HepG2 (cell line): Measurements from ENCODE around the gene ALB. TPM values are rescaled to one million over a fixed set of nuclear protein-coding genes. Genes with fewer than 3 reads are reported as not detected.

Source experiments
- FOXK2 ChIP-seq: fragments of 450-650 bp; IDR thresholded peaks from 2 replicates; pipeline ENCODE4 v1.6.1; 2016
- HMGA1 ChIP-seq: sonication (generic); formaldehyde crosslinking; conservative IDR thresholded peaks from 2 replicates; pipeline ENCODE4 v1.4.0; 2020; ENCODE audit warnings: missing genetic modification reagents
- HNF1B ChIP-seq: sonication (generic); formaldehyde crosslinking; IDR thresholded peaks from 2 replicates; pipeline ENCODE4 v1.5.1; 2020; ENCODE audit warnings: mild to moderate bottlenecking, moderate library complexity, missing genetic modification reagents
- HNRNPL ChIP-seq: fragments of 200-400 bp; formaldehyde crosslinking; IDR thresholded peaks from 2 replicates; pipeline ENCODE4 v1.6.1; 2017; ENCODE audit warnings: mild to moderate bottlenecking, low read depth, low read length
- IRF2 ChIP-seq: IDR thresholded peaks from 2 replicates; pipeline ENCODE4 v1.6.1; 2018; ENCODE audit warnings: missing genetic modification reagents, missing compliant biosample characterization
- KLF13 ChIP-seq: sonication (generic); formaldehyde crosslinking; IDR thresholded peaks from 2 replicates; pipeline ENCODE4 v1.4.0; 2020; ENCODE audit warnings: mild to moderate bottlenecking, missing genetic modification reagents
- LRRFIP1 ChIP-seq: sonication (generic); formaldehyde crosslinking; conservative IDR thresholded peaks from 2 replicates; pipeline ENCODE4 v1.4.0; 2020; ENCODE audit warnings: missing genetic modification reagents
- MEIS1 ChIP-seq: sonication (generic); formaldehyde crosslinking; IDR thresholded peaks from 2 replicates; pipeline ENCODE4 v1.9.0; 2021; ENCODE audit warnings: mild to moderate bottlenecking, missing genetic modification reagents, moderate library complexity, borderline replicate concordance
- NR2F6 ChIP-seq, 2 experiments: IDR thresholded peaks; 2 replicates each; pipeline ENCODE4 v1.6.1; 2016; ENCODE audit warnings: antibody characterized with exemption in 1 of 2, mild to moderate bottlenecking in 1 of 2
- NRL ChIP-seq: sonication (generic); formaldehyde crosslinking; IDR thresholded peaks from 2 replicates; pipeline ENCODE4 v1.5.0; 2020; ENCODE audit warnings: missing genetic modification reagents, mild to moderate bottlenecking, moderate library complexity, borderline replicate concordance
- PHF5A ChIP-seq: IDR thresholded peaks from one replicate; pipeline ENCODE4 v1.6.1; 2018; ENCODE audit warnings: low read depth, missing genetic modification reagents; ENCODE audit not compliant: unreplicated experiment
- PRPF4 ChIP-seq: fragments of 200-400 bp; formaldehyde crosslinking; IDR thresholded peaks from 2 replicates; pipeline ENCODE4 v1.6.1; 2016; ENCODE audit warnings: low read length, low read depth; ENCODE audit not compliant: poor library complexity, severe bottlenecking
- RXRB ChIP-seq: IDR thresholded peaks from 2 replicates; pipeline ENCODE4 v1.6.1; 2016; ENCODE audit warnings: borderline replicate concordance, missing genetic modification reagents, missing compliant biosample characterization
- SIX4 ChIP-seq: sonication (generic); formaldehyde crosslinking; IDR thresholded peaks from 2 replicates; pipeline ENCODE4 v1.4.0; 2020; ENCODE audit warnings: missing genetic modification reagents
- SPEN ChIP-seq: sonication (generic); formaldehyde crosslinking; IDR thresholded peaks from 2 replicates; pipeline ENCODE4 v1.5.1; 2020; ENCODE audit warnings: low read depth, mild to moderate bottlenecking, missing genetic modification reagents
- TBX2 ChIP-seq: sonication (generic); formaldehyde crosslinking; IDR thresholded peaks from 2 replicates; pipeline ENCODE4 v1.5.0; 2020; ENCODE audit warnings: missing genetic modification reagents, mild to moderate bottlenecking, borderline replicate concordance
- THAP8 ChIP-seq: sonication (generic); formaldehyde crosslinking; IDR thresholded peaks from 2 replicates; pipeline ENCODE4 v1.5.1; 2020; ENCODE audit warnings: missing genetic modification reagents, mild to moderate bottlenecking, borderline replicate concordance
- XRCC5 ChIP-seq: fragments of 200-400 bp; formaldehyde crosslinking; optimal IDR thresholded peaks from 2 replicates; pipeline ENCODE3; 2017; ENCODE audit warnings: mild to moderate bottlenecking, low read length
- ZEB1 ChIP-seq: IDR thresholded peaks from 2 replicates; pipeline ENCODE4 v1.6.1; 2012; ENCODE audit warnings: mild to moderate bottlenecking, low read depth, inconsistent platforms; ENCODE audit not compliant: insufficient replicate concordance
- ZNF367 ChIP-seq: sonication (generic); formaldehyde crosslinking; IDR thresholded peaks from 2 replicates; pipeline ENCODE4 v1.4.0; 2020; ENCODE audit warnings: missing genetic modification reagents, borderline replicate concordance
- ZNF558 ChIP-seq: sonication (generic); formaldehyde crosslinking; IDR thresholded peaks from 2 replicates; pipeline ENCODE4 v1.9.0; 2022; ENCODE audit warnings: mild to moderate bottlenecking, missing genetic modification reagents, borderline replicate concordance
- ZNF598 ChIP-seq: sonication (generic); formaldehyde crosslinking; IDR thresholded peaks from 2 replicates; pipeline ENCODE4 v1.5.1; 2020; ENCODE audit warnings: mild to moderate bottlenecking, missing genetic modification reagents, borderline replicate concordance
- ZNF678 ChIP-seq: sonication (generic); formaldehyde crosslinking; IDR thresholded peaks from 2 replicates; pipeline ENCODE4 v1.4.0; 2020; ENCODE audit warnings: mild to moderate bottlenecking, missing genetic modification reagents
- ZNF724P ChIP-seq: sonication (generic); formaldehyde crosslinking; IDR thresholded peaks from 2 replicates; pipeline ENCODE4 v1.8.0; 2022; ENCODE audit warnings: missing genetic modification reagents, borderline replicate concordance
- ZNF800 ChIP-seq: sonication (generic); formaldehyde crosslinking; IDR thresholded peaks from 2 replicates; pipeline ENCODE4 v1.4.0; 2020; ENCODE audit warnings: missing genetic modification reagents
- ZZZ3 ChIP-seq: sonication (generic); formaldehyde crosslinking; IDR thresholded peaks from 2 replicates; pipeline ENCODE4 v1.4.0; 2020; ENCODE audit warnings: missing genetic modification reagents, mild to moderate bottlenecking, borderline replicate concordance
- polyA plus RNA-seq, 8 experiments: library from polyadenylated mRNA; depleted of rRNA in 3 of 8; stranded (reverse) in 7 of 8; unstranded in 1 of 8; fragments of >200 nt; fragmentation: Illumina TruSeq in 4 of 8; extraction: Trizol in 4 of 8; gene quantifications; 2 replicates each; pipeline versions ENCODE4 v1.2.1 to v1.2.3, GENCODE V29; 2011 to 2016; ENCODE audit warnings: low read depth in 4 of 8, missing spikeins in 1 of 8, mixed read lengths in 1 of 8; ENCODE audit not compliant: insufficient read depth in 1 of 8
- total RNA-seq, 5 experiments: library from RNA; depleted of rRNA; stranded (reverse); fragments of >200 nt; fragmentation: Illumina TruSeq; extraction: Trizol; gene quantifications; 2 replicates each; pipeline ENCODE4 v1.2.3, GENCODE V29; 2016; ENCODE audit warnings: low read depth in 1 of 5

ALB gene
- total and polyA plus RNA-seq, 2 of the 13 experiments (the other 11 are each of a cell fraction or from before 2014, with no cell fraction given), result 22,259 to 22,625 TPM

- TF ChIP-seq LRRFIP1 (CRISPR knock-in tag) (no peak), MEIS1 (no peak), ZZZ3 (CRISPR knock-in tag) (no peak), HNRNPL (no peak), ZNF800 (0 out of 2 replicates have a peak, but pooled peaks have one; percentile 14), THAP8 (CRISPR knock-in tag) (no peak), FOXK2 (no peak), ZNF598 (CRISPR knock-in tag) (no peak; the same call in 1 of the 2 replicates), ZEB1 (no peak), SIX4 (CRISPR knock-in tag) (no peak), HNF1B (no peak), IRF2 (CRISPR knock-in tag) (no peak), XRCC5 (no peak), HMGA1 (CRISPR knock-in tag) (no peak), ZNF367 (CRISPR knock-in tag) (no peak), PHF5A (CRISPR knock-in tag) (peak; percentile 40), ZNF558 (CRISPR knock-in tag) (no peak), NRL (CRISPR knock-in tag) (no peak), RXRB (CRISPR knock-in tag) (no peak), ZNF678 (CRISPR knock-in tag) (no peak), SPEN (CRISPR knock-in tag) (no peak), PRPF4 (no peak), ZNF724P (no peak), KLF13 (CRISPR knock-in tag) (no peak), NR2F6 (IDR thresholded peaks at IDR 0.05) (no peak), NR2F6 (CRISPR knock-in tag; IDR thresholded peaks at IDR 0.05) (no peak), TBX2 (CRISPR knock-in tag) (no peak)
These were observed 9.2 kb downstream of the ALB start (continued) for GRCh38 chr4:73413294-73413755.
